DOHH2 (cell line): ENCODE measurements around the gene WWOX.

Source experiments
- H3F3A ChIP-seq: fragments of 200-600 bp; sonication (generic), shearing (Covaris generic); 2 replicates; pipeline ENCODE4 v1.6.0; 2016; ENCODE audit warnings: antibody characterized with exemption, mild to moderate bottlenecking; ENCODE audit not compliant: control insufficient read depth, insufficient read depth
- H3K27ac ChIP-seq: fragments of 200-600 bp; sonication (generic); 2 replicates; pipeline ENCODE4 v1.5.1; 2014; ENCODE audit warnings: low read depth, mild to moderate bottlenecking, low read length, moderate library complexity
- H3K27me3 ChIP-seq: fragments of 200-600 bp; sonication (generic); 2 replicates; pipeline ENCODE4 v1.6.1; 2014; ENCODE audit warnings: mild to moderate bottlenecking, low read length, mixed read lengths; ENCODE audit not compliant: control insufficient read depth
- H3K36me3 ChIP-seq: fragments of 200-600 bp; sonication (generic); 2 replicates; pipeline ENCODE4 v1.6.1; 2014; ENCODE audit warnings: mild to moderate bottlenecking, low read length, moderate library complexity, mixed read lengths; ENCODE audit not compliant: control insufficient read depth
- H3K4me1 ChIP-seq: fragments of 200-600 bp; sonication (generic); 2 replicates; pipeline ENCODE4 v1.6.1; 2014; ENCODE audit warnings: mild to moderate bottlenecking, low read length, mixed read lengths; ENCODE audit not compliant: control insufficient read depth
- H3K4me2 ChIP-seq: fragments of 200-600 bp; sonication (generic); 2 replicates; pipeline ENCODE4 v1.6.0; 2014; ENCODE audit warnings: mild to moderate bottlenecking, low read length, moderate library complexity
- H3K4me3 ChIP-seq: fragments of 200-600 bp; sonication (generic); 2 replicates; pipeline ENCODE4 v1.5.1; 2014; ENCODE audit warnings: mild to moderate bottlenecking, low read length, mixed read lengths
- H3K79me2 ChIP-seq: fragments of 200-600 bp; sonication (generic); 2 replicates; pipeline ENCODE4 v1.6.1; 2014; ENCODE audit warnings: mild to moderate bottlenecking, low read length, mixed read lengths; ENCODE audit not compliant: control insufficient read depth
- H3K9me2 ChIP-seq: fragments of 200-600 bp; sonication (generic); replicated peaks from 2 replicates; pipeline ENCODE4 v1.6.1; 2014; ENCODE audit warnings: mild to moderate bottlenecking, low read length, mixed read lengths; ENCODE audit not compliant: control insufficient read depth
- H3K9me3 ChIP-seq: fragments of 200-600 bp; sonication (generic); 2 replicates; pipeline ENCODE4 v1.6.1; 2014; ENCODE audit warnings: antibody characterized with exemption, low read length, mixed read lengths; ENCODE audit not compliant: control insufficient read depth, insufficient read depth
- H4K20me1 ChIP-seq: fragments of 200-600 bp; sonication (generic); 2 replicates; pipeline ENCODE4 v1.6.0; 2014; ENCODE audit warnings: low read depth, mild to moderate bottlenecking, antibody characterized with exemption, low read length, moderate library complexity; ENCODE audit not compliant: control insufficient read depth, insufficient read depth
- CTCF ChIP-seq: fragments of 200-600 bp; sonication (generic); IDR thresholded peaks from one replicate; pipeline ENCODE4 v1.5.1; 2014; ENCODE audit warnings: antibody characterized with exemption, mild to moderate bottlenecking, low read depth, low read length; ENCODE audit not compliant: poor library complexity, severe bottlenecking
- EZH2phosphoT487 ChIP-seq: fragments of 200-600 bp; sonication (generic); IDR thresholded peaks from 2 replicates; pipeline ENCODE4 v1.6.1; 2017; ENCODE audit warnings: borderline replicate concordance, mild to moderate bottlenecking, antibody characterized with exemption, low read length, moderate library complexity, mixed read lengths

The WWOX gene

GRCh38 chr16:79101491-79101890 is 1002.0 kb downstream of the WWOX start:
- TF ChIP-seq CTCF (no peak), EZH2phosphoT487 (no peak)
- H3K4me1 ChIP-seq = no peaks in the 10 kb centered on the region
- no peaks in the 10 kb centered on the region for H4K20me1 ChIP-seq
- H3K27me3 ChIP-seq = peaks cover 2% of the 10 kb centered on the region; the same call in 1 of the 2 replicates
- H3F3A ChIP-seq = no peaks in the 10 kb centered on the region
- H3K4me2 ChIP-seq = no peak overlapping the region
- no peaks in the 10 kb centered on the region for H3K79me2 ChIP-seq
- H3K9me2 ChIP-seq = no peaks in the 10 kb centered on the region
- no peaks in the 10 kb centered on the region for H3K9me3 ChIP-seq
- H3K27ac ChIP-seq = no peak overlapping the region
- H3K4me3 ChIP-seq = no peak overlapping the region
- H3K36me3 ChIP-seq = no peaks in the 10 kb centered on the region

- no peaks in the 10 kb centered on the region for H3K4me1 ChIP-seq
- H3K27ac ChIP-seq = no peak overlapping the region
- H3K79me2 ChIP-seq = no peaks in the 10 kb centered on the region
- no peak overlapping the region for H3K4me2 ChIP-seq
- no peaks in the 10 kb centered on the region for H4K20me1 ChIP-seq
- no peaks in the 10 kb centered on the region for H3K9me3 ChIP-seq
- TF ChIP-seq EZH2phosphoT487 (no peak), CTCF (no peak)
- no peak overlapping the region for H3K4me3 ChIP-seq
- H3K9me2 ChIP-seq = no peaks in the 10 kb centered on the region
- H3K27me3 ChIP-seq = peaks cover 2% of the 10 kb centered on the region; the same call in 1 of the 2 replicates
- H3F3A ChIP-seq = no peaks in the 10 kb centered on the region
- H3K36me3 ChIP-seq = no peaks in the 10 kb centered on the region
Measured at GRCh38 chr16:79104567-79104966, 1005.1 kb downstream of the WWOX start.

- H3K27ac ChIP-seq = no peak overlapping the region
- no peaks in the 10 kb centered on the region for H3K36me3 ChIP-seq
- no peak overlapping the region for H3K4me2 ChIP-seq
- H3K4me1 ChIP-seq = no peaks in the 10 kb centered on the region
- no peaks in the 10 kb centered on the region for H3K79me2 ChIP-seq
- no peaks in the 10 kb centered on the region for H3K9me2 ChIP-seq
- no peak overlapping the region for H3K4me3 ChIP-seq
- no peaks in the 10 kb centered on the region for H3K9me3 ChIP-seq
- no peaks in the 10 kb centered on the region for H3F3A ChIP-seq
- no peaks in the 10 kb centered on the region for H4K20me1 ChIP-seq
- no peak for TF ChIP-seq EZH2phosphoT487
- TF ChIP-seq CTCF = no peak
- H3K27me3 ChIP-seq = no peaks in the 10 kb centered on the region
Measured at GRCh38 chr16:79107301-79107700, 1007.8 kb downstream of the WWOX start.

GRCh38 chr16:79109771-79110170 is 1010.3 kb downstream of the WWOX start:
- no peak for TF ChIP-seq CTCF
- Histone ChIP-seq H3K27ac (no peak overlapping the region), H3K79me2 (no peaks in the 10 kb centered on the region), H3F3A (no peaks in the 10 kb centered on the region), H3K9me3 (no peaks in the 10 kb centered on the region), H3K9me2 (no peaks in the 10 kb centered on the region), H3K4me3 (no peak overlapping the region), H4K20me1 (no peaks in the 10 kb centered on the region), H3K4me2 (no peak overlapping the region), H3K27me3 (no peaks in the 10 kb centered on the region), H3K4me1 (no peaks in the 10 kb centered on the region), H3K36me3 (no peaks in the 10 kb centered on the region)
